Gastrocnemius medialis (tissue), 4 donors: ENCODE results near the gene KIF16B. TPM values are rescaled to one million over a fixed set of nuclear protein-coding genes. Genes with fewer than 3 reads are reported as not detected.
A peak's percentile ranks its signal among the peaks of the same experiment; 100 is the strongest.
"Not testable (repeated sequence)": the region's sequence is repeated elsewhere in the genome, so short reads cannot be mapped to it uniquely, and the experiment has no call there.

Experiments used
- ATAC-seq, 2 donors: fragments of 150-250 bp; one replicate each; pipeline ENCODE4 v1.9.1; 2016
- DNase-seq, 2 donors: peaks; one replicate each; pipeline ENCODE4 v3.0.0-alpha.2; 2019
- H3K27ac ChIP-seq, 4 donors: fragments of 200-600 bp; sonication (generic); 1 replicate in 1 of 4; 2 replicates in 3 of 4; pipeline ENCODE4 v1.5.1; 2016 to 2018; ENCODE audit warnings: mild to moderate bottlenecking in 2 of 4, moderate library complexity in 1 of 4
- H3K27me3 ChIP-seq, 3 donors: fragments of 200-600 bp; sonication (generic) in 2 of 3; 1 replicate in 1 of 3; 2 replicates in 2 of 3; pipeline versions ENCODE4 v1.5.1 to v1.6.0; 2016 to 2019; ENCODE audit warnings: mild to moderate bottlenecking in 1 of 3, moderate library complexity in 1 of 3
- H3K36me3 ChIP-seq, 2 donors: fragments of 200-600 bp; sonication (generic) in 1 of 2; one replicate each; pipeline ENCODE4 v1.5.1; 2017 to 2018
- H3K4me1 ChIP-seq, 2 donors: fragments of 200-600 bp; sonication (generic) in 1 of 2; one replicate each; pipeline ENCODE4 v1.5.1; 2016 to 2017; ENCODE audit warnings: mild to moderate bottlenecking in 2 of 2
- H3K4me3 ChIP-seq, 4 donors: fragments of 200-600 bp; sonication (generic) in 3 of 4; 1 replicate in 1 of 4; 2 replicates in 3 of 4; pipeline ENCODE4 v1.5.1; 2016 to 2019; ENCODE audit warnings: mild to moderate bottlenecking in 2 of 4
- H3K9me3 ChIP-seq, 3 donors: fragments of 200-600 bp; sonication (generic) in 2 of 3; 1 replicate in 1 of 3; 2 replicates in 2 of 3; pipeline ENCODE4 v1.5.1; 2016 to 2019
- POLR2A ChIP-seq, 2 donors: fragments of 450-650 bp; IDR thresholded peaks; one replicate each; pipeline ENCODE4 v1.6.1; 2017; ENCODE audit warnings: antibody characterized with exemption in 2 of 2, mild to moderate bottlenecking in 2 of 2, moderate library complexity in 2 of 2
- in situ Hi-C, 4 donors: fragments of 200-750 bp; cut with MboI; loops; one replicate each; pipeline versions ENCODE4 v1.15.0 to v1.8.0; 2017; ENCODE audit warnings: low sequenced_read_pairs in 4 of 4
- intact Hi-C: fragments of 100-400 bp; cut with DNase I; formaldehyde crosslinking; loops from one replicate; pipeline ENCODE4 v1.15.1; 2023; ENCODE audit warnings: low total_unique reads
- total RNA-seq, 4 donors: library from RNA; depleted of rRNA; stranded (reverse); fragments of >200 nt; gene quantifications; one replicate each; pipeline versions ENCODE4 v1.1.0 to v1.2.3, GENCODE V29; 2016
- TF ChIP-seq, protein P1 (sequence below), 5 experiments: fragments of 450-650 bp in 3 of 5; fragments of 200-600 bp in 2 of 5; sonication (generic) in 2 of 5; IDR thresholded peaks in 4 of 5; conservative IDR thresholded peaks in 1 of 5; 1 replicate in 4 of 5; 2 replicates in 1 of 5; pipeline ENCODE4 v1.5.1; 2016 to 2019; ENCODE audit warnings: antibody characterized with exemption in 5 of 5, mild to moderate bottlenecking in 3 of 5, moderate library complexity in 3 of 5

The KIF16B gene
- total RNA-seq, 4 donors from 2014 or later = 13.4 to 23.9 (median 20.0) TPM

DNA sequence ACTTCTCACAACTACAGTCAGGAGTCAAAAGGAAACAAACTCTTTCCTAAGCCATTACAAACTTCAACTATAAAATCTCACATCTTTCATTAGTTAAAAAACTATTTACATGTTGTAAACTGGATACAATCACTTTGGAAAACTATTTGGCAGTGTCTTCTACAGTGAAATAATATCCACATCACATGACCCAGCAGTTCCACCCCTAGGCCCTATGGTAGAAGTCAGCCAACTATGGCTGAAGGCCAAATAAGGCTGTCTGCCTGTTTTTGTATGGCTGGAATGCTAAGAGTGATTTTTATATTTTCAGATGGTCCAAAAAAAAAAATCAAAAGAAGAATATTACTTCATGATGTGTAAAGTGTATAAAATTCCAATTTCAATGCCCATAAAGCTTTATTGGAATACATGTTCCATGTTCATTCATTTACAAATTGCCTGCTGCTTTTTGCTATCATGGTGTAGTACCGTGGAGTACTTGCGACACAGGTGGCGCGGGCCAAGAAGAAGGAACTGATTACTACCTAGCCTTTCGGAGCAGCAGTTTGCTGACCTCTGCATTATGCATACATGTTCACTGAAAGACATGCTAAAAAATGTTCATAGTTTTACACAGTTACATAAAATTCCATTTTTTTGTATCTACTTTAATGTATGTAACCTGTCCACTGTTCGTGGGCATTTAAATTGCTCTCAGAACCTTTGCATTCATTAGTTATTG is 129.0 kb downstream of the KIF16B start:
- intact Hi-C loops (no loop called here), in situ Hi-C loops (no loop called here)
- H3K9me3 ChIP-seq = no peaks in the 10 kb centered on the region
- H3K27me3 ChIP-seq = no peaks in the 10 kb centered on the region
- H3K27ac ChIP-seq = peak overlapping the region in 2 of 4 donors; percentile 10 to 49
- no peak overlapping the region for H3K4me3 ChIP-seq
- peak; percentile 21 to 55 for DNase-seq
- no peak for TF ChIP-seq POLR2A (IDR thresholded peaks at IDR 0.05)
- TF ChIP-seq, protein P1, sequence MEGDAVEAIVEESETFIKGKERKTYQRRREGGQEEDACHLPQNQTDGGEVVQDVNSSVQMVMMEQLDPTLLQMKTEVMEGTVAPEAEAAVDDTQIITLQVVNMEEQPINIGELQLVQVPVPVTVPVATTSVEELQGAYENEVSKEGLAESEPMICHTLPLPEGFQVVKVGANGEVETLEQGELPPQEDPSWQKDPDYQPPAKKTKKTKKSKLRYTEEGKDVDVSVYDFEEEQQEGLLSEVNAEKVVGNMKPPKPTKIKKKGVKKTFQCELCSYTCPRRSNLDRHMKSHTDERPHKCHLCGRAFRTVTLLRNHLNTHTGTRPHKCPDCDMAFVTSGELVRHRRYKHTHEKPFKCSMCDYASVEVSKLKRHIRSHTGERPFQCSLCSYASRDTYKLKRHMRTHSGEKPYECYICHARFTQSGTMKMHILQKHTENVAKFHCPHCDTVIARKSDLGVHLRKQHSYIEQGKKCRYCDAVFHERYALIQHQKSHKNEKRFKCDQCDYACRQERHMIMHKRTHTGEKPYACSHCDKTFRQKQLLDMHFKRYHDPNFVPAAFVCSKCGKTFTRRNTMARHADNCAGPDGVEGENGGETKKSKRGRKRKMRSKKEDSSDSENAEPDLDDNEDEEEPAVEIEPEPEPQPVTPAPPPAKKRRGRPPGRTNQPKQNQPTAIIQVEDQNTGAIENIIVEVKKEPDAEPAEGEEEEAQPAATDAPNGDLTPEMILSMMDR (IDR thresholded peaks at IDR 0.05 in 4 of 5, conservative IDR thresholded peaks at IDR 0.05 in 1 of 5) = no peak
- peaks cover 21 to 32% of the 10 kb centered on the region in 2 donors for H3K4me1 ChIP-seq
- peak; percentile 69 to 82 for ATAC-seq
- H3K36me3 ChIP-seq = no peaks in the 10 kb centered on the region

- Histone ChIP-seq H3K9me3 (no peaks in the 10 kb centered on the region), H3K27ac (no peak overlapping the region), H3K36me3 (no peaks in the 10 kb centered on the region), H3K4me1 (peaks cover 29 to 43% of the 10 kb centered on the region in 2 donors), H3K27me3 (no peaks in the 10 kb centered on the region), H3K4me3 (no peak overlapping the region)
- TF ChIP-seq, protein P1 (IDR thresholded peaks at IDR 0.05 in 4 of 5, conservative IDR thresholded peaks at IDR 0.05 in 1 of 5) = no peak
- no peak for TF ChIP-seq POLR2A (IDR thresholded peaks at IDR 0.05)
- ATAC-seq (no peak), DNase-seq (no peak)
- intact Hi-C loops (no loop called here), in situ Hi-C loops (no loop called here)
These were observed 131.6 kb downstream of the KIF16B start for GRCh38 chr20:16441546-16442164.

- no peaks in the 10 kb centered on the region for H3K27me3 ChIP-seq
- no peaks in the 10 kb centered on the region for H3K9me3 ChIP-seq
- no peak overlapping the region for H3K4me3 ChIP-seq
- intact Hi-C loops = no loop called here
- H3K36me3 ChIP-seq = no peaks in the 10 kb centered on the region
- in situ Hi-C loops = no loop called here
- TF ChIP-seq, protein P1 (IDR thresholded peaks at IDR 0.05 in 4 of 5, conservative IDR thresholded peaks at IDR 0.05 in 1 of 5) = no peak
- TF ChIP-seq POLR2A (IDR thresholded peaks at IDR 0.05) = no peak
- peaks cover 25 to 36% of the 10 kb centered on the region in 2 donors for H3K4me1 ChIP-seq
- ATAC-seq (no peak), DNase-seq (no peak)
- H3K27ac ChIP-seq = no peak overlapping the region
These were observed 132.6 kb downstream of the KIF16B start for GRCh38 chr20:16440686-16441085.

- H3K4me3 ChIP-seq, H3K36me3 ChIP-seq, ATAC-seq, in situ Hi-C loops, H3K27ac ChIP-seq, H3K9me3 ChIP-seq, DNase-seq, H3K27me3 ChIP-seq: not testable (repeated sequence)
- intact Hi-C loops = loop anchor here (10.0 kb wide), 1 partner anchor 85 kb away; no protein-coding TSS in a partner anchor
- peaks cover 17 to 26% of the 10 kb centered on the region in 2 donors for H3K4me1 ChIP-seq
These were observed 133.7 kb downstream of the KIF16B start for GRCh38 chr20:16439540-16439939.

GRCh38 chr20:16438100-16438499 is 135.1 kb downstream of the KIF16B start:
- Histone ChIP-seq H3K4me1 (peaks cover 8 to 17% of the 10 kb centered on the region in 2 donors), H3K27me3 (no peaks in the 10 kb centered on the region), H3K9me3 (no peaks in the 10 kb centered on the region), H3K36me3 (no peaks in the 10 kb centered on the region), H3K4me3 (no peak overlapping the region), H3K27ac (peak overlapping the region in 3 of 4 donors; percentile 41 to 64 (median 41))
- DNase-seq (peak in 1 of 2 donors; percentile 18), ATAC-seq (peak; percentile 89 to 95)
- in situ Hi-C loops = no loop called here
- TF ChIP-seq, protein P1 (IDR thresholded peaks at IDR 0.05 in 4 of 5, conservative IDR thresholded peaks at IDR 0.05 in 1 of 5) = no peak
- no peak for TF ChIP-seq POLR2A (IDR thresholded peaks at IDR 0.05)
- intact Hi-C loops = loop anchor here (10.0 kb wide), 1 partner anchor 83 kb away; no protein-coding TSS in a partner anchor
